Measurements from ENCODE around the gene HOXD9.

GRCh38 chr2:176158186-176158591 is 35.7 kb downstream of the HOXD9 start:
- TF ChIP-seq CTCF (IDR thresholded peaks at IDR 0.05; ENCODE audit: insufficient read depth, low read length) (no peak), GABPA (IDR thresholded peaks at IDR 0.05; ENCODE audit: low read depth) (no peak)

All from HL-60 (cell line).